Thymus (tissue), 14 donors: ENCODE data around the gene YEATS2. TPM values are rescaled to one million over a fixed set of nuclear protein-coding genes. Genes with fewer than 3 reads are reported as not detected.

Experiments used
- DNase-seq, 9 donors: peaks; one replicate each; pipeline ENCODE4 v3.0.0-alpha.2; 2013; ENCODE audit warnings: low spot score in 9 of 9, low read depth in 6 of 9, missing footprints in 1 of 9
- H3K27ac ChIP-seq, 2 donors: one replicate each; pipeline ENCODE4 v1.5.1; 2013; ENCODE audit warnings: control low read depth in 1 of 2, low read depth in 1 of 2, low read length in 1 of 2, mild to moderate bottlenecking in 1 of 2, moderate library complexity in 1 of 2
- H3K27me3 ChIP-seq, 2 donors: one replicate each; pipeline ENCODE4 v1.5.1; 2013; ENCODE audit warnings: low read length in 1 of 2; ENCODE audit not compliant: control insufficient read depth in 2 of 2, insufficient read depth in 1 of 2
- H3K36me3 ChIP-seq, 2 donors: one replicate each; pipeline ENCODE4 v1.5.1; 2013; ENCODE audit warnings: low read length in 1 of 2, mild to moderate bottlenecking in 1 of 2, moderate library complexity in 1 of 2; ENCODE audit not compliant: control insufficient read depth in 2 of 2, insufficient read depth in 2 of 2
- H3K4me1 ChIP-seq, 2 donors: one replicate each; pipeline ENCODE4 v1.5.1; 2013; ENCODE audit warnings: low read length in 2 of 2; ENCODE audit not compliant: control insufficient read depth in 2 of 2, insufficient read depth in 2 of 2
- H3K4me3 ChIP-seq, 2 donors: one replicate each; pipeline ENCODE4 v1.5.1; 2013; ENCODE audit warnings: low read length in 2 of 2, control low read depth in 1 of 2, mild to moderate bottlenecking in 1 of 2
- H3K9me3 ChIP-seq, 2 donors: one replicate each; pipeline ENCODE4 v1.5.1; 2013; ENCODE audit warnings: low read length in 1 of 2, mild to moderate bottlenecking in 1 of 2; ENCODE audit not compliant: control insufficient read depth in 2 of 2, insufficient read depth in 1 of 2
- WGBS: extraction: QIAGEN DNeasy Blood & Tissue Kit; methylation state at CpG from one replicate; pipeline ENCODE4 v1.1.7; 2013; 5-methylcytosine and 5-hydroxymethylcytosine counted together
- long read RNA-seq, 10 donors: transcript quantifications; one replicate each; lab custom pipeline, GENCODE V29; 2026
- polyA plus RNA-seq: library from polyadenylated mRNA; stranded (reverse); fragments of 200-250 nt; gene quantifications from one replicate; pipeline ENCODE4 v1.2.3, GENCODE V29; 2013
- total RNA-seq: library from RNA; stranded (reverse); fragments of 120-200 nt; gene quantifications from one replicate; pipeline ENCODE4 v1.2.4, GENCODE V29; 2013
- donor health status: healthy.

The YEATS2 gene
- total RNA-seq (27.9 TPM), polyA plus RNA-seq (11.0 TPM)
- long read RNA-seq, donor 1 = 0 reads
- long read RNA-seq, donor 2 = 0 reads
- long read RNA-seq, donor 3, full-length matches to known transcripts = 2 of 7 reads
- long read RNA-seq, donor 3, partial matches to known transcripts = 5 of 7 reads
- long read RNA-seq, donor 3, other reads (novel, unspliced or antisense) = 0 of 7 reads
- long read RNA-seq, donor 4, full-length matches to known transcripts = 2 of 39 reads
- long read RNA-seq, donor 4, partial matches to known transcripts = 17 of 39 reads
- long read RNA-seq, donor 4, other reads (novel, unspliced or antisense) = 20 of 39 reads
- long read RNA-seq, donor 5, full-length matches to known transcripts = 1 of 10 reads
- long read RNA-seq, donor 5, partial matches to known transcripts = 9 of 10 reads
- long read RNA-seq, donor 5, other reads (novel, unspliced or antisense) = 0 of 10 reads
- long read RNA-seq, donor 6, full-length matches to known transcripts = 1 of 1 reads
- long read RNA-seq, donor 6, partial matches to known transcripts = 0 of 1 reads
- long read RNA-seq, donor 6, other reads (novel, unspliced or antisense) = 0 of 1 reads
- long read RNA-seq, donor 7 = 0 reads
- long read RNA-seq, donor 8 = 0 reads
- long read RNA-seq, donor 9, partial matches to known transcripts = 6 of 6 reads
- long read RNA-seq, donor 9, other reads (novel, unspliced or antisense) = 0 of 6 reads
- long read RNA-seq, donor 10, full-length matches to known transcripts = 1 of 13 reads
- long read RNA-seq, donor 10, partial matches to known transcripts = 12 of 13 reads
- long read RNA-seq, donor 10, other reads (novel, unspliced or antisense) = 0 of 13 reads

GRCh38 chr3:183697610-183698317 lies at the start of gene YEATS2:
TSS of gene YEATS2 (plus strand) at chr3:183697797. CDS start at chr3:183715163, 17,366 bp downstream.
- Histone ChIP-seq H3K9me3 (no peaks in the 10 kb centered on the region), H3K36me3 (peaks cover 0 to 9% of the 10 kb centered on the region in 2 donors), H3K4me1 (peaks cover 7 to 18% of the 10 kb centered on the region in 2 donors), H3K27me3 (no peaks in the 10 kb centered on the region), H3K27ac (peak within 1 kb of the TSS; percentile 85 to 94), H3K4me3 (peak within 1 kb of the TSS; percentile 96 to 99)
- WGBS = under 1% methylated on average over 89 of the region's 89 CpGs
- peak; percentile 39 to 86 (median 68) for DNase-seq

GRCh38 chr3:183650554-183650953 lies 47.0 kb upstream of the YEATS2 start:
- Histone ChIP-seq H3K9me3 (peaks cover 15 to 19% of the 10 kb centered on the region in 2 donors), H3K4me1 (no peaks in the 10 kb centered on the region), H3K4me3 (no peak overlapping the region), H3K27me3 (no peaks in the 10 kb centered on the region), H3K27ac (no peak overlapping the region), H3K36me3 (peaks cover 28 to 42% of the 10 kb centered on the region in 2 donors)
- WGBS = over 99% methylated on average over 4 of the region's 4 CpGs
- DNase-seq = no peak

DNA sequence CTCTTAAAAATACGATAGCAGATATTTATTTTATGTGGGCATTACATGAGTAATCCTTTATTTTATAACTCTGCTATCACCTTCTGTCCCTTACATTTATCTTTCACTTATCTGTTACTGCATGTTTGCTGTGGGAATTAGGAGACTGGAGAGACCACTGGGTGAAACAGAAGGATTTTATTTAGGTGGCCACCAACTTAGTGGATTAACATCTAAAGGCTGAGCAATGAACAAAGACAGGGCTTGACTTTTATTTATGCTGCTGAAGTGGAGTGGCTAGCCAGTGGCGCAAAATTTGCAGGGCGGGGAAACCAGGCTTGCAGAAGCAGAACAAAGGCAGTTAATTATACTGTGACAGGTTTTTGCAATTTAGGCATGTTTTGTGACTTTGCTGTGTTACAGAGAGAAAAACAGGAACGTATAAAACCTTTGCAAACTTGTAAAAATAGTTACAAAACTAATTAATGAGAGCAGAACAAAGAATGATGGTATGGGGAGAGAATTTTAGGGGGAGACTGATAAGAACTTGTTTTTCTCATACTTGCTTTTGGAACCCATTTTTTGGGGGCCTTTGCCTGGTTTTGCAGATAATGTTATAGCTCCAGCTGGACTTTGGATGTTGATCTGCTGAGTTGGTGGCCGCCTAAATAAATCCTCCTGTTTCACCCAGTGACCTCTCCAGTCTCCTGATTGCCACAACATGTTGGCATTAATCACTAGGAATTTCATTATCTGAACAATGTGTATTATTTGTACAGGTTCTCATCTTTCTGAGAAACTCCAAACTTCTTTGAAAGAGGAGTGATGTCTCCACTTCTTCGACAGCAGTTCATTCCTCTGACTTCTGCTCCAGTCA lies 44.2 kb upstream of the YEATS2 start:
- no peaks in the 10 kb centered on the region for H3K4me1 ChIP-seq
- no peak overlapping the region for H3K4me3 ChIP-seq
- peaks cover 15 to 19% of the 10 kb centered on the region in 2 donors for H3K9me3 ChIP-seq
- no peaks in the 10 kb centered on the region for H3K27me3 ChIP-seq
- WGBS = 98% methylated on average over 6 of the region's 6 CpGs
- peaks cover 25 to 42% of the 10 kb centered on the region in 2 donors for H3K36me3 ChIP-seq
- peak in 2 of 9 donors; percentile 22 to 47 for DNase-seq
- H3K27ac ChIP-seq = no peak overlapping the region

DNA sequence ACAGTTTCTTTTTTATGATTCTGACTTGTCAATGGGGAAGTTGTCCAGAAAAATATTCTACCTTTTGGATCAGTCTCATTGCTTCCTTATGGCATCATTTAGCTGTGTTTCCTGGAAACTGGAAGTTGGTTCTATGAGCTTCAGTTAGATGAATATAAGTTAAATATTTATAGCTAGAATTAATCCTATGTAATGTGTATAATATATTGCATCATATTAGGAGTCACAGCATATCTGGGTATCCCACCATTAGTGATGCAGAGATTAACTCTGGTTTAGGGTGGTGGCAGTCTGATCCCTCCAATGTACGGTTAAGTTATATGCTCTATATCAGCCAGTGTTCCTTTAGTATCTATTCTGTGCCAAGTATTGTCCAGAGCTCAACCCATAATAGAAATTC lies 42.9 kb upstream of the YEATS2 start:
- no peak for DNase-seq
- no peak overlapping the region for H3K4me3 ChIP-seq
- no peak overlapping the region for H3K27ac ChIP-seq
- no peaks in the 10 kb centered on the region for H3K27me3 ChIP-seq
- peaks cover 31 to 42% of the 10 kb centered on the region in 2 donors for H3K36me3 ChIP-seq
- 98% methylated on average over 1 of the region's 1 CpG for WGBS
- peaks cover 15 to 19% of the 10 kb centered on the region in 2 donors for H3K9me3 ChIP-seq
- no peaks in the 10 kb centered on the region for H3K4me1 ChIP-seq

DNA sequence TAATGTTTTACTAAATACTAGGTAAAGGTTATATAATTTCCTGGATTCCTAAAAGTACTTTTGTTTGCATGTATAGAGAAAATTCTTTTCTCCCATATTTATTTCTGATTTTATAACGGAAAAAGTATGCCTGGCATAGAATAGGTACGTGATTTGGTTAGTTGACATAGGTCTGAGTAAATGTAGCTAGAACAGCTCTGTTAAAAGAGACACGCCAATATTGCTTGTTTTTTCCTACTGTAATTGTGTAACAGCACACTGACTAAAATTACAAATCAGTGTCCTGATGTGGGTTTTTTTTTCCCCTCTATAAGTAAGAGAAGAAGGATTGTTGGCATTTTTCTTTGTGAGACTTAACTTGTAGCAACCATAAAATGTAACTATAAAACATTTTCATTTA lies 35.5 kb upstream of the YEATS2 start:
- Histone ChIP-seq H3K27me3 (no peaks in the 10 kb centered on the region), H3K4me1 (no peaks in the 10 kb centered on the region), H3K36me3 (peaks cover 23 to 39% of the 10 kb centered on the region in 2 donors), H3K4me3 (no peak overlapping the region), H3K9me3 (no peaks in the 10 kb centered on the region), H3K27ac (no peak overlapping the region)
- DNase-seq = no peak
- WGBS = 96% methylated on average over 3 of the region's 3 CpGs

GRCh38 chr3:183664913-183665381 lies 32.6 kb upstream of the YEATS2 start:
- 96% methylated on average over 3 of the region's 3 CpGs for whole genome bisulfite sequencing
- H3K27ac ChIP-seq = no peak overlapping the region
- no peak for DNase-seq

DNA sequence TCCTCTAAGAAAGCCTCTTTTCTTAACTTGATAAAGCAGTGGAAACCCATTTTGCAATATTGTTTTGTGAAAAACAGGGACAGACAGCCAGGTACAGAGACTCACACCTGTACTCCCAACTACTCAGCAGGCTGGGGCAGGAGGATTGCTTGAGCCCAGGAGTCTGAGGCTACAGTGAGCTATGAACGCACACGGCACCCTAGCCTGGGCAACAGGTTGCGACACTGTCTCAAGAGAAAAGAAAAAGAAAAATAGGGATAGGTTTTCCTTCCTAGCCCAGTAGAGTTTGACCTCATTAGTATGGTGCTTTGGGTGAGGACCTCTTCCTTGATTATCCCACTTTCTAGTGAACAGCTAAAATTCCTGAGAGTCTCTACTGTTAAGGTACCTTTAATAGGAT lies 17.5 kb upstream of the YEATS2 start:
- no peak for DNase-seq
- peaks cover 7% of the 10 kb centered on the region in 2 donors for H3K36me3 ChIP-seq
- H3K27me3 ChIP-seq = no peaks in the 10 kb centered on the region
- no peak overlapping the region for H3K27ac ChIP-seq
- no peaks in the 10 kb centered on the region for H3K9me3 ChIP-seq
- 97% methylated on average over 3 of the region's 3 CpGs for WGBS
- no peaks in the 10 kb centered on the region for H3K4me1 ChIP-seq
- no peak overlapping the region for H3K4me3 ChIP-seq

More at GRCh38 chr3:183664913-183665381, 32.6 kb upstream of the YEATS2 start:
- no peaks in the 10 kb centered on the region for H3K4me1 ChIP-seq
- peaks cover 35 to 57% of the 10 kb centered on the region in 2 donors for H3K36me3 ChIP-seq
- H3K27me3 ChIP-seq = no peaks in the 10 kb centered on the region
- H3K9me3 ChIP-seq = no peaks in the 10 kb centered on the region
- no peak overlapping the region for H3K4me3 ChIP-seq

DNA sequence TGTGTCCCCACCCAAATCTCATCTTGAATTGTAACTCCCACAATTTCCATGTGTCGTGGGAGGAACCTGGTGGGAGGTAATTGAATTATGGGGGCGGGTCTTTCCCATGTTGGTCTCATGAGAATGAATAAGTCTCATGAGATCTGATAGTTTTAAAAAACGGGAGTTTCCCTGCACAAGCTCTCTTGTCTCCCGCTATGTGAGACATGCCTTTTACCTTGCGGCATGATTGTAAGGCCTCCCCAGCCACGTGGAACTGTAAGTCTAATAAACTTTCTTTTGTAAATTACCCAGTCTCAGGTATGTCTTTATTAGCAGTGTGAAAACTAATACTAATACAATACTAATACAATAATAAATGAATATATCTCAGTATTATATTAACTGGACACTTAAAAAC lies 9.9 kb upstream of the YEATS2 start:
- H3K4me3 ChIP-seq = no peak overlapping the region
- no peaks in the 10 kb centered on the region for H3K36me3 ChIP-seq
- H3K4me1 ChIP-seq = no peaks in the 10 kb centered on the region
- WGBS = 95% methylated on average over 6 of the region's 6 CpGs
- no peaks in the 10 kb centered on the region for H3K9me3 ChIP-seq
- H3K27me3 ChIP-seq = no peaks in the 10 kb centered on the region
- no peak for DNase-seq
- no peak overlapping the region for H3K27ac ChIP-seq
